ENCODE measurements around the gene SH3RF3. TPM values are rescaled to one million over a fixed set of nuclear protein-coding genes. Genes with fewer than 3 reads are reported as not detected.

SH3RF3 gene
- total RNA-seq, 2 donors from 2014 or later = 1.3 to 5.6 TPM

DNA sequence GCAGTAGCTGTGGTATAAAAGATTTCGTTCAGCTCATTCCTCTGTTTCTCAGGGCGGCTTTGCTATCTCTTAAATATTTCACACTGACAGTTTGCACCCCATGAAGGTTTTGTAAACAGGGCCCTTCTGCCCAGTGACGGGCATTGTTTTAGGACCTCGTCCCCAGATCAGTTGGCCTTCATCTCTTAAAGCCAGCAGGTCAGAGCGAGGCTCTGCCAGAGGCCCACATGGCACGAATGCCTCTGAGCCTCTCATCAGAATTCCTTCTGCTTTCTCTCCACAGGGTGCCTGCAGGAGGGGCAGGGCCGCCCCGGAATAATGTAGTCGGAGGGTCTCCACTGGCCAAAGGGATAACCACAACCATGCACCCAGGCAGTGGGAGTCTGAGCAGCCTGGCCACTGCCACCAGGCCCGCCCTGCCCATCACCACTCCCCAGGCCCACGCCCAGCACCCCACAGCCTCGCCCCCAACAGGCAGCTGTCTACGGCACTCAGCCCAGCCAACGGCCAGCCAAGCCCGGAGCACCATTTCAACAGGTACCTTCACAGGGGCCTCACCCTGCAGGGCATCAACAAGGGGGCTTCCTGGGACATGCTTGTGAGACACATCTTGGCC lies 307.7 kb downstream of the SH3RF3 start:
- no peak for DNase-seq
- TF ChIP-seq, protein P1, sequence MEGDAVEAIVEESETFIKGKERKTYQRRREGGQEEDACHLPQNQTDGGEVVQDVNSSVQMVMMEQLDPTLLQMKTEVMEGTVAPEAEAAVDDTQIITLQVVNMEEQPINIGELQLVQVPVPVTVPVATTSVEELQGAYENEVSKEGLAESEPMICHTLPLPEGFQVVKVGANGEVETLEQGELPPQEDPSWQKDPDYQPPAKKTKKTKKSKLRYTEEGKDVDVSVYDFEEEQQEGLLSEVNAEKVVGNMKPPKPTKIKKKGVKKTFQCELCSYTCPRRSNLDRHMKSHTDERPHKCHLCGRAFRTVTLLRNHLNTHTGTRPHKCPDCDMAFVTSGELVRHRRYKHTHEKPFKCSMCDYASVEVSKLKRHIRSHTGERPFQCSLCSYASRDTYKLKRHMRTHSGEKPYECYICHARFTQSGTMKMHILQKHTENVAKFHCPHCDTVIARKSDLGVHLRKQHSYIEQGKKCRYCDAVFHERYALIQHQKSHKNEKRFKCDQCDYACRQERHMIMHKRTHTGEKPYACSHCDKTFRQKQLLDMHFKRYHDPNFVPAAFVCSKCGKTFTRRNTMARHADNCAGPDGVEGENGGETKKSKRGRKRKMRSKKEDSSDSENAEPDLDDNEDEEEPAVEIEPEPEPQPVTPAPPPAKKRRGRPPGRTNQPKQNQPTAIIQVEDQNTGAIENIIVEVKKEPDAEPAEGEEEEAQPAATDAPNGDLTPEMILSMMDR (IDR thresholded peaks at IDR 0.05) = no peak
- no peak for TF ChIP-seq POLR2A (IDR thresholded peaks at IDR 0.05)
- 87 to 90% methylated on average over 9 to 15 of the region's 15 CpGs for WGBS, 2 donors
- H3K36me3 ChIP-seq (replicated peaks in 1 of 2; ENCODE audit: insufficient read depth in 1 of 2, low read depth in 2 of 2) = no peaks in the 10 kb centered on the region
- ATAC-seq = no peak
- no peak overlapping the region for H3K27ac ChIP-seq
- H3K9me3 ChIP-seq = peaks cover 0 to 4% (median 0%) of the 10 kb centered on the region in 3 donors
- H3K4me1 ChIP-seq = no peaks in the 10 kb centered on the region
- H3K27me3 ChIP-seq = no peaks in the 10 kb centered on the region
- H3K4me3 ChIP-seq = no peak overlapping the region
- intact Hi-C loops (cut with DNase I) = no loop called here

DNA sequence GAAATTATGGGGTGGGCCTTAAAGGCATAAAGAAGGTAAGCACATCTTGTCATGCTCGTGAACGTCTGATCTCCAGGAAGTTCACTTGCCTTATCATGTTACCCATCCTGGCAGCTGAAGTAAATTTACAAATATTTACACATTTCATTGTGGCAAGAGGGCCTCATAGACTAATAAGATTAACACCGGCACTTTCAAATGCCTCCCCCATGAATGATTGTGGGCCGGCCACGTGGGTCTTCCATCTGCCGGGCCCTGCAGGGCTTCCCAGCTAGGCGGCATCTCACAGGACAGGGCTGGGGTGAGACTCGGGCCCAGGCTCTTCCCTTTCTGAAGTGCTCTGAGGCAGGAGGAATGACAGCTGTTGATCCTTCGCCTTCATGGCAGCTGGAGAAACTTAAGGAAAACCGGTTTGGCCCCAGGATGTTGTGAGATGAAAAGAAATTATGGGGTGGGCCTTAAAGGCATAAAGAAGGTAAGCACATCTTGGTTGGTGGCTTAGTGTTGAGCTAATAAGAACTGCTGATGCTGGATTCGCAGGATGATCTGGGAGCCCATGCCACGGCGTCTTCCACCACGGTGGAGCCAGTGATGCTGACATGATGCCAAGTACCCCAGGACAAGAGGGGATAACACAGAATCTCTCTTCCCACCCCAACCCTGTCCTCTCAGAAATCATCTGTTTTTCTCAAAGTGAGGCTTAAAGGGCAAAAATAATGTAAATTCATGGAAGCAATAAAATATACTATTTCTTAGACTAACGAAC lies 308.5 kb downstream of the SH3RF3 start:
- Histone ChIP-seq H3K36me3 (replicated peaks in 1 of 2; ENCODE audit: insufficient read depth in 1 of 2, low read depth in 2 of 2) (no peaks in the 10 kb centered on the region), H3K9me3 (peaks cover 0 to 4% (median 0%) of the 10 kb centered on the region in 3 donors), H3K4me3 (no peak overlapping the region), H3K27ac (no peak overlapping the region), H3K4me1 (no peaks in the 10 kb centered on the region), H3K27me3 (no peaks in the 10 kb centered on the region)
- intact Hi-C loops (cut with DNase I) = no loop called here
- ATAC-seq = no peak
- TF ChIP-seq, protein P1 (IDR thresholded peaks at IDR 0.05) = no peak
- TF ChIP-seq POLR2A (IDR thresholded peaks at IDR 0.05) = no peak
- 62 to 65% methylated on average over 11 to 15 of the region's 15 CpGs for WGBS, 2 donors
- no peak for DNase-seq

DNA sequence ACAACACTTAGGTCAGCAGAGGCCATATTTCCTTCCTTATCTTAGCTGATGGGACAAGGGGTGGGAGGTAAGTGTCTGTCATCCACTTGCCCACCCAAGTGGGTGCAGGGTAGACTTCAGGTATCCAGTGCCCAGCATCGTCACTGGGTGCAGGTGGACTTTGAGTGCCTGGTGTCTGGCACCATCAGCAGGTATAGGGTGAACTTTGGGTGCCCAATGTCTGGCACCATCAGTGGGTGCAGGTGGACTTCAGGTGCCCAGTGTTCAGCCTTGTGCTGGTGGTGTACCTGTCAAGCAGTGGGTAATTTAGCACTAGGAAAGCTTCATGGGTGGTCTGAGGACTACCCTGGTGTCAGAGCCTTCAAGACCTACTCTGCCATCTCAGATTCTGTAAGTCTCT lies 309.1 kb downstream of the SH3RF3 start:
- WGBS, 2 donors = 67 to 88% methylated on average over 1 of the region's 1 CpG
- intact Hi-C loops (cut with DNase I) = no loop called here
- H3K9me3 ChIP-seq = peaks cover 0 to 8% (median 0%) of the 10 kb centered on the region in 3 donors
- DNase-seq (no peak), ATAC-seq (no peak)
- H3K27ac ChIP-seq = no peak overlapping the region
- no peak overlapping the region for H3K4me3 ChIP-seq
- H3K27me3 ChIP-seq = no peaks in the 10 kb centered on the region
- no peaks in the 10 kb centered on the region for H3K36me3 ChIP-seq (replicated peaks in 1 of 2; ENCODE audit: insufficient read depth in 1 of 2, low read depth in 2 of 2)
- TF ChIP-seq, protein P1 (IDR thresholded peaks at IDR 0.05) = no peak
- TF ChIP-seq POLR2A (IDR thresholded peaks at IDR 0.05) = no peak
- H3K4me1 ChIP-seq = no peaks in the 10 kb centered on the region

DNA sequence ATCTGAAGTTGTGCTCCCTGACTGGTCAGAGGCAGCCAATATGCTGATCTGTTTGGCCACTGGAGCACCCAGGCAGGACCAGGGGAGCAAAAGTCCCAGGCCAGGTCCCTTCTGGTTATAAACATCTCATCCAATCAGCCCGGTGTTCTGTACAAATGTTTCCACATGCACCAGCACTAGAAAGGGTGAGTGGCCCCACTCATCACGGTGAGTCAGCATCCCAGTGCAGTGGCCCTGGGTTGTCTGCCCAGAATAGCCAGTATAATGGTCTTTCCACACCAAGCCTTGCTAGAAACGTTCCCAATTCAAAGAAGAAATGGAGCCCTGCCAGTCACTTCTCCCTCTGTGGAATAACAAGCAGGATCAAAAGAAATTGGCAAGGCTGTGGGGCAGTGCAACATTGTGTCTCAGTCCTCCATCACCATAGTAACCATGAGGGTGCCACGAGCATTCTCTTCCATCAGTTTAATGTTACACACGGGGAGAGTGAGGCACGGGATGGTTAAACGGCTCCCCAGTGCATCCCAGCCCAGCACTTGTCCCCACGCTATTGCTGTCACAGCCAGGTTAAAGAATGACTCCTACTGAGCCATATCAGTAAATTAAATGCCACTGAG lies 309.9 kb downstream of the SH3RF3 start:
- ATAC-seq (no peak), DNase-seq (peak in 1 of 4 donors; percentile 8)
- H3K27me3 ChIP-seq = no peaks in the 10 kb centered on the region
- no peaks in the 10 kb centered on the region for H3K36me3 ChIP-seq (replicated peaks in 1 of 2; ENCODE audit: insufficient read depth in 1 of 2, low read depth in 2 of 2)
- no peak overlapping the region for H3K4me3 ChIP-seq
- intact Hi-C loops (cut with DNase I) = no loop called here
- H3K9me3 ChIP-seq = peaks cover 0 to 10% (median 0%) of the 10 kb centered on the region in 3 donors
- no peaks in the 10 kb centered on the region for H3K4me1 ChIP-seq
- WGBS, 2 donors = 49 to 53% methylated on average over 8 of the region's 8 CpGs
- no peak for TF ChIP-seq POLR2A (IDR thresholded peaks at IDR 0.05)
- TF ChIP-seq, protein P1 (IDR thresholded peaks at IDR 0.05) = no peak
- H3K27ac ChIP-seq = no peak overlapping the region
